HepG2 (cell line): ENCODE measurements around the gene RIMBP2. TPM values are rescaled to one million over a fixed set of nuclear protein-coding genes. Genes with fewer than 3 reads are reported as not detected.

Experiments used
- ATAC-seq: fragments of 200-7000 bp; cut with Tn5 transposase; 3 replicates; pipeline ENCODE4 v1.9.1; 2020; ENCODE audit warnings: mild to moderate bottlenecking, moderate library complexity
- BruUV-seq: library from RNA; stranded (reverse); fragments of 400-500 nt; replicated peaks from 2 replicates; lab custom pipeline; 2021; lab: Mats Ljungman, UMichigan
- CTCF ChIA-PET: fragments of 300-600 bp; formaldehyde crosslinking; extraction: SDS; loops from one replicate; lab custom pipeline; 2021; ENCODE audit warnings: low total read pairs, inconsistent platforms, low intra/inter-chr PET ratio; lab: Yijun Ruan, JAX
- POLR2A ChIA-PET: fragments of 350-600 bp; sonication (Branson Sonifier 250); formaldehyde crosslinking; loops from one replicate; lab custom pipeline; 2020; ENCODE audit warnings: antibody characterized with exemption, inconsistent platforms; lab: Yijun Ruan, JAX
- DNase-seq: peaks from one replicate; pipeline ENCODE4 v3.0.0-alpha.2; 2015; ENCODE audit warnings: low spot score
- FAIRE-seq: peaks from 3 replicates; lab custom pipeline; 2011; peaks lifted over from hg19 to GRCh38; lab: Jason Lieb, UNC
- H2AFZ ChIP-seq: one replicate; pipeline ENCODE4 v1.6.1; 2011; ENCODE audit warnings: low read length, inconsistent platforms
- H3K27ac ChIP-seq: fragments of 300-600 bp; 3 replicates; pipeline ENCODE4 v1.8.0; 2011; ENCODE audit warnings: mixed run types, mild to moderate bottlenecking, mixed read lengths, low read length, inconsistent platforms; ENCODE audit not compliant: insufficient read depth; ENCODE audit errors: extremely low read length
- H3K27me3 ChIP-seq, 2 experiments: fragments of 200-600 bp in 1 of 2; 2 replicates in 1 of 2; 3 replicates in 1 of 2; pipeline versions ENCODE4 v1.6.0 to v1.8.0; 2011; ENCODE audit warnings: low read length in 2 of 2, mild to moderate bottlenecking in 2 of 2, moderate library complexity in 2 of 2, inconsistent platforms in 1 of 2; ENCODE audit not compliant: insufficient read depth in 2 of 2, control insufficient read depth in 1 of 2
- H3K36me3 ChIP-seq, 2 experiments: fragments of 200-600 bp in 1 of 2; replicated peaks in 1 of 2; 2 replicates in 1 of 2; 3 replicates in 1 of 2; pipeline versions ENCODE4 v1.5.1 to v1.8.0; 2011; ENCODE audit warnings: low read length in 2 of 2, inconsistent platforms in 1 of 2; ENCODE audit not compliant: insufficient read depth in 2 of 2, control insufficient read depth in 1 of 2
- H3K4me1 ChIP-seq: 2 replicates; pipeline ENCODE4 v1.5.1; 2012; ENCODE audit warnings: low read length, inconsistent platforms; ENCODE audit not compliant: insufficient read depth
- H3K4me2 ChIP-seq: 2 replicates; pipeline ENCODE4 v1.6.0; 2011; ENCODE audit warnings: low read depth, low read length, inconsistent platforms
- H3K4me3 ChIP-seq, 3 experiments: fragments of 200-600 bp in 1 of 3; sonication (generic), shearing (Covaris generic) in 1 of 3; replicated peaks in 1 of 3; 2 replicates each; pipeline ENCODE4 v1.5.1; 2011 to 2016; ENCODE audit warnings: low read length in 3 of 3, inconsistent platforms in 2 of 3, low read depth in 2 of 3, mild to moderate bottlenecking in 2 of 3, control low read depth in 1 of 3, mixed read lengths in 1 of 3; ENCODE audit not compliant: insufficient read depth in 1 of 3
- H3K79me2 ChIP-seq: one replicate; pipeline ENCODE4 v1.6.1; 2011; ENCODE audit warnings: low read length, inconsistent platforms; ENCODE audit not compliant: insufficient read depth
- H3K9ac ChIP-seq: 2 replicates; pipeline ENCODE4 v1.6.0; 2011; ENCODE audit warnings: mild to moderate bottlenecking, low read depth, low read length, inconsistent platforms; ENCODE audit not compliant: insufficient read depth
- H3K9me3 ChIP-seq: 2 replicates; pipeline ENCODE4 v1.5.1; 2012; ENCODE audit warnings: mild to moderate bottlenecking, low read length
- H4K20me1 ChIP-seq: 2 replicates; pipeline ENCODE4 v1.6.0; 2011; ENCODE audit warnings: inconsistent platforms, mild to moderate bottlenecking, low read length, moderate library complexity; ENCODE audit not compliant: insufficient read depth
- ZBTB7B ChIP-seq: sonication (generic); formaldehyde crosslinking; IDR thresholded peaks from 2 replicates; pipeline ENCODE4 v1.4.0; 2020; ENCODE audit warnings: missing genetic modification reagents
- ZNF629 ChIP-seq: sonication (generic); formaldehyde crosslinking; conservative IDR thresholded peaks from 2 replicates; pipeline ENCODE4 v1.5.0; 2020; ENCODE audit warnings: missing genetic modification reagents
- WGBS: methylation state at CpG from one replicate; pipeline ENCODE4 v1.1.6; 2017; ENCODE audit warnings: low lambda C conversion rate; 5-methylcytosine and 5-hydroxymethylcytosine counted together
- in situ Hi-C: cut with HindIII; loops from 2 replicates; pipeline ENCODE4 v1.10.0; 2017; ENCODE audit warnings: low pct_unique_long_range_greater_than_20kb; ENCODE audit not compliant: extremely low pct_ligation_motif_present
- intact Hi-C: fragments of 100-400 bp; cut with micrococcal nuclease; formaldehyde crosslinking; loops from one replicate; pipeline ENCODE4 v1.10.0; 2022; ENCODE audit not compliant: unreplicated experiment
- polyA plus RNA-seq, 8 experiments: library from polyadenylated mRNA; depleted of rRNA in 3 of 8; stranded (reverse) in 7 of 8; unstranded in 1 of 8; fragments of >200 nt; fragmentation: Illumina TruSeq in 4 of 8; extraction: Trizol in 4 of 8; gene quantifications; 2 replicates each; pipeline versions ENCODE4 v1.2.1 to v1.2.3, GENCODE V29; 2011 to 2016; ENCODE audit warnings: low read depth in 4 of 8, missing spikeins in 1 of 8, mixed read lengths in 1 of 8; ENCODE audit not compliant: insufficient read depth in 1 of 8
- total RNA-seq, 5 experiments: library from RNA; depleted of rRNA; stranded (reverse); fragments of >200 nt; fragmentation: Illumina TruSeq; extraction: Trizol; gene quantifications; 2 replicates each; pipeline ENCODE4 v1.2.3, GENCODE V29; 2016; ENCODE audit warnings: low read depth in 1 of 5
- TF ChIP-seq, protein P1 (sequence below): sonication (generic); formaldehyde crosslinking; IDR thresholded peaks from 2 replicates; pipeline ENCODE4 v1.4.0; 2020; ENCODE audit warnings: missing genetic modification reagents

The RIMBP2 gene
- total and polyA plus RNA-seq, 2 of the 13 experiments (the other 11 are each of a cell fraction or from before 2014, with no cell fraction given), result 0.03 TPM; not detected in 1

DNA sequence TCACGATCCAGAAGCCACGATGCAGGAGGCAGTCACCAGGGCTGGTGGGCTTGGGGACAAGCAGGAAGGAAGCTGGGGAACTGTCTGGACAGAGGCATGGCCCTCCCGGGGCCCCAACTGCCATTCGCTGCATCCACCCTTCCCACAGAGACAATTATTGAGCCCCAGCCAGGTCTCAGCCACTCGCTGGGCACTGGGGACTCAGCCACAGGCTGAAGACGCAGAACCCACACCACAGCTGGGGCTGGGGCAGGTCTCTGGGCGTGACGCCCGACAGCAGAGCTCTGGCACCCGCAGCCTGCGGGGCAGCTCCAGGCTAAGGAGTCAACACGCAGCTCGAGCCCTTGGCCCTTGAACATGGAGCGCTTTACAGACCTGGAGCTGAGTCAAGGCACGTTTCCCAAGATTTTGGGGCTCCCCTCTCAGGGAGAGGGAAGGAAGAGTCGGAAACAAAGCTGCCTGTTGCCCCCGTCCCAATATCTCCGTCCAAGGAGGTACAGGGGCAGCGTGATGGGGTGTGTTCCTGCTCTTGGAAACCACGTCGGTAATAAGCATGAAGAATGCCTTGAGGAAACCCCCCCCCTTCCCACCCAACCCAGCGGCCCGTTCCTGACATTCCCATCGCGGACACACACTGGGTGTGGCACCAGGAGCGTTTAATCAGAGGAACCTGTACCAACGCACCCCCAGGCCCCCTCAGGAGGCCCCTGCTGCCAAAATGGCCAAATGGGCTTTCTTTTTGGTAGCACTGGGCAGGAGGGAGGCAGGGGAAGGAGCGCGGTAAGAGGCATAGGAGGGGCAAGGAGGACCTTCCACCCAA is 6.7 kb downstream of the RIMBP2 start (continued):
- TF ChIP-seq, protein P1, sequence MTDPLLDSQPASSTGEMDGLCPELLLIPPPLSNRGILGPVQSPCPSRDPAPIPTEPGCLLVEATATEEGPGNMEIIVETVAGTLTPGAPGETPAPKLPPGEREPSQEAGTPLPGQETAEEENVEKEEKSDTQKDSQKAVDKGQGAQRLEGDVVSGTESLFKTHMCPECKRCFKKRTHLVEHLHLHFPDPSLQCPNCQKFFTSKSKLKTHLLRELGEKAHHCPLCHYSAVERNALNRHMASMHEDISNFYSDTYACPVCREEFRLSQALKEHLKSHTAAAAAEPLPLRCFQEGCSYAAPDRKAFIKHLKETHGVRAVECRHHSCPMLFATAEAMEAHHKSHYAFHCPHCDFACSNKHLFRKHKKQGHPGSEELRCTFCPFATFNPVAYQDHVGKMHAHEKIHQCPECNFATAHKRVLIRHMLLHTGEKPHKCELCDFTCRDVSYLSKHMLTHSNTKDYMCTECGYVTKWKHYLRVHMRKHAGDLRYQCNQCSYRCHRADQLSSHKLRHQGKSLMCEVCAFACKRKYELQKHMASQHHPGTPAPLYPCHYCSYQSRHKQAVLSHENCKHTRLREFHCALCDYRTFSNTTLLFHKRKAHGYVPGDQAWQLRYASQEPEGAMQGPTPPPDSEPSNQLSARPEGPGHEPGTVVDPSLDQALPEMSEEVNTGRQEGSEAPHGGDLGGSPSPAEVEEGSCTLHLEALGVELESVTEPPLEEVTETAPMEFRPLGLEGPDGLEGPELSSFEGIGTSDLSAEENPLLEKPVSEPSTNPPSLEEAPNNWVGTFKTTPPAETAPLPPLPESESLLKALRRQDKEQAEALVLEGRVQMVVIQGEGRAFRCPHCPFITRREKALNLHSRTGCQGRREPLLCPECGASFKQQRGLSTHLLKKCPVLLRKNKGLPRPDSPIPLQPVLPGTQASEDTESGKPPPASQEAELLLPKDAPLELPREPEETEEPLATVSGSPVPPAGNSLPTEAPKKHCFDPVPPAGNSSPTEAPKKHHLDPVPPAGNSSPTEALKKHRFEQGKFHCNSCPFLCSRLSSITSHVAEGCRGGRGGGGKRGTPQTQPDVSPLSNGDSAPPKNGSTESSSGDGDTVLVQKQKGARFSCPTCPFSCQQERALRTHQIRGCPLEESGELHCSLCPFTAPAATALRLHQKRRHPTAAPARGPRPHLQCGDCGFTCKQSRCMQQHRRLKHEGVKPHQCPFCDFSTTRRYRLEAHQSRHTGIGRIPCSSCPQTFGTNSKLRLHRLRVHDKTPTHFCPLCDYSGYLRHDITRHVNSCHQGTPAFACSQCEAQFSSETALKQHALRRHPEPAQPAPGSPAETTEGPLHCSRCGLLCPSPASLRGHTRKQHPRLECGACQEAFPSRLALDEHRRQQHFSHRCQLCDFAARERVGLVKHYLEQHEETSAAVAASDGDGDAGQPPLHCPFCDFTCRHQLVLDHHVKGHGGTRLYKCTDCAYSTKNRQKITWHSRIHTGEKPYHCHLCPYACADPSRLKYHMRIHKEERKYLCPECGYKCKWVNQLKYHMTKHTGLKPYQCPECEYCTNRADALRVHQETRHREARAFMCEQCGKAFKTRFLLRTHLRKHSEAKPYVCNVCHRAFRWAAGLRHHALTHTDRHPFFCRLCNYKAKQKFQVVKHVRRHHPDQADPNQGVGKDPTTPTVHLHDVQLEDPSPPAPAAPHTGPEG, result no peak
- TF ChIP-seq, all 625 proteins: peak for 0

DNA sequence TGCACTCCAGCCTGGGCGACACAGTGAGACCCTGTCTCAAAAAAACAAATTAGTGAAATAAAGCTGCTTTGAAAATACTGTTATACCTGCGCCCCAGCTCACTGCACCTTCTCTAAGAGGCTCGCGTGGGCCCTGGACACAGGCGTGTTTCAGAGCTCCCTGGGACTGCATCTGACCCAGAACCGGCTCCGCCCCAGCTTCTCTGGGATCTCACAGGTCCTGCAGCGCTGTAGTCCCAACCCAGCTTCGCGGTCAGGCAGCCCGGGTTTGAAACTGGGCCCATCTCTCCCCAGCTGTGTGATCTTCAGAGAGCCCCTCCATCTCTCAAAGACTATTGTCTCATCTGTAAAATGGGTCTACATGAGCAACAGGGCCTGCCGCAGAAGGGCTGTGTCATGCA is 7.5 kb downstream of the RIMBP2 start:
- BruUV-seq, result no TSS peak
- in situ Hi-C loops, result no loop called here

More for the DNA sequence above, 7.5 kb downstream of the RIMBP2 start:
- FAIRE-seq, result no peak
- ChIA-PET POLR2A (no interaction called here), CTCF (no interaction called here)
- TF ChIP-seq ZNF629 (CRISPR knock-in tag) (0 out of 2 replicates have a peak, but pooled peaks have one; percentile 11), ZBTB7B (CRISPR knock-in tag) (no peak)
- intact Hi-C loops, result no loop called here
- Histone ChIP-seq H3K27me3 (peaks cover 4 to 75% of the 10 kb centered on the region in 2 experiments), H3K36me3 (no peaks in the 10 kb centered on the region), H2AFZ (no peak overlapping the region), H3K27ac (no peak overlapping the region), H3K79me2 (no peaks in the 10 kb centered on the region), H3K9ac (no peak overlapping the region), H3K4me1 (no peaks in the 10 kb centered on the region), H4K20me1 (no peaks in the 10 kb centered on the region), H3K4me2 (no peak overlapping the region), H3K9me3 (no peaks in the 10 kb centered on the region), H3K4me3 (no peak overlapping the region)
- DNase-seq, result no peak
- 17% methylated on average over 1 of the region's 12 CpGs for WGBS
- ATAC-seq, result no peak
